NK-92 (cell line): ENCODE data around the gene KRTAP21-3.
"Not testable (repeated sequence)": the region's sequence is repeated elsewhere in the genome, so short reads cannot be mapped to it uniquely, and the experiment has no call there.

Experiments used
- DNase-seq: peaks from one replicate; lab custom pipeline; 2025; ENCODE audit not compliant: unreplicated experiment; lab: John Stamatoyannopoulos, UW

The KRTAP21-3 gene, protein sequence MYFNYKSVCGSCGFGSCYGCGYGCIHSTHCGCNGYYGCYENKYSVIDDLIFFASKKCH

DNA sequence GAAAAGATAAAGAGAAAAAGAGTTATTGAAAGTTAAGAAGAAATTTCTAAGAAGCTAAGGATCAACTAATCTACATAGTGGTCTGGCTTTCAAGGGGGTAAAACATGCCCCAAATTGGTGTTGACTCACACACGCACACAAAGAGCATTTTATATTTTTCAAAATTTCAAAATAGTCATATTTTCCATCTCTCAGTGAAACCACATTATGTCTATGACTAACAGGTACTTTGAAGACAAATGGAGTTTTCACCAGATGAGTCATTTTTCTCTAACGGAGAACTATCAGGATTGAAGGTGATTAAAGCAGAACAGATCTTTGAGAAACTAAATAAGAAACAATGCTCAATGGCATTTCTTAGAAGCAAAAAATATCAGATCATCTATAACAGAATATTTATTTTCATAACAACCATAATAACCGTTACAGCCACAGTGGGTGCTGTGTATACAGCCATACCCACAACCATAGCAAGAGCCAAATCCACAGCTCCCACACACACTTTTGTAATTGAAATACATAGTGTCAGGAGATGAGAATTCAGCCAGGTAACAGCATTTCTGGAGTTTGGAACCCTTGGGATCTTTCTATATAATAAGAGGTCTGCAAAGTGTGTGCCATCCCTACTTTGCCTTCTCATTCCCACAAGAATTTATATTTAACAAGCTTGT, at the start of gene KRTAP21-3:
KRTAP21-3 (minus strand) TSS at position 539 of the 671 bp plus-strand sequence; CDS start at position 521, 18 bp downstream.
- DNase-seq, result no peak

DNA sequence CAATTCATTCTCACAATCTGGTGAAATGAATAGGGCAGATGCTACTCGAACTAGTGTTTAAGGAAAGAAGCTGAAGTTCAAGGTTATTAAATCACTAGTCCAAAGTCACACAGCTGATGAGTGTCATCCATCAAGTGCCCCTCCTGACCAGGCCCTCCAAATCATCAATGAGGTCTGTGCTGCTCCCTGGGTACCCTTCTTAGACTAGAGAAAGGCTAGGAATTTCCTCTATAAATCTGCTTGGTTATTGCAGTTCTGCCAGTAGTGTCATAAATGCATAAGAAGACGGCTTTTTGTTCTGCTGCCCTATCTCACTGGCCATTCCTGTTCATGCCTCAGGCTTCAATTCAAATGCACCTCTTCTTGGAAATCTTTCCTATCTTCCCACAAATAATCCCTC, 42.2 kb upstream of the KRTAP21-3 start:
- no peak for DNase-seq

DNA sequence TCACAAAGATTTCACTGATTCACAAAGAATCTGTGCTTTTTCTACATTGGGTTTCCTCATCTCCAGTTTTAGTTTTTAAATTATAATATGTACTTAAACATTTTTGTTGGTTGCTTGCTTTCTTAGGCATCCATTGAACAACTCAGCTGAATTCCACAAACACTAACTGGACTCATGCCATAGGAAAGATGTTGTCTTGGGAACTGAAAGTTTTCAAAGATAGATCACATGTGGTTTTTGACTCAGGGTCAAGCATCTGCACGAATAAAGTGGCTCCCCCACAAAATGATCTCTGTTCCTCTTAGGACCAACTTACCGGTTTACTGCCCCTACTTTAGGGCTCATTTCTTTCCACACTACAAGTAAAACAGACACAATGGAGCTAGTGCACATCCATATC, 39.7 kb upstream of the KRTAP21-3 start:
- no peak for DNase-seq

DNA sequence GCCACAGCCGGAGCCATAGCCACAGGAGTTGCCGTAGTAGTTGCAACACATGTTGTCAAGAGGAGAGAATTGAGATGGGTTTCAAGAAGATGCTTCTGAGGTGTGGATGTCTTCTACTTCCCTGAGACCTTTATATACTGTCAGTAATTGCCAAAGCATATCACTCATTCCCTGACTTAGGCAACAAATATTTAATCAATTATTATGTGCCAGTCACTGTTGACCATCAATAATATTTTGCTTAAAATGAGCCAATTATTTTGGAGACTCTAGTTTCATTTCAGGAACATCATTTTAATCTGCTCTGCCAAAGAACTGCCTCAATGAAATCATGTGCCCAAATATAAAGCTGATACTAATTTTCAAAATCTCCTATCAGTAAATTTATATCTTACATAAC, 36.8 kb upstream of the KRTAP21-3 start, which contains the start of gene KRTAP21-1:
KRTAP21-1 (minus strand) TSS at position 101 of the 400 bp plus-strand sequence; CDS start at position 51, 50 bp downstream.
- DNase-seq, result not testable (repeated sequence)

DNA sequence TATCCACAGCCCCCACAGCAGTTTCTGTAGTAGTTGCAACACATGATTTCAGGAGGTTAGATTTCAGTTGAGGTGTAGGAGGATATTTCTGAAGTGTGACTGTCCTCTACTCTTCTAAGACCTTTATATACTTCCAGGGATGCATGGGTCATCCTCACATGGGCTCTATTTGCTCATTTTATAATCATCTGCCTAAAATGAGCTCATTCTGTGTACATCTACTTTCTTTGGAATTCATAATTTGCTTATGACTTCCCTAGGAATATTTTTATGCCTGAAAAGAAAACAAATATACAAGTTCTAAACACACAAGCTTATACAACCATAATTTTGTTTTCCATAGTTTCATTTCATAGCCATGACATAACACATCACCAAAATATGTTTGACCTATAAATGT, 28.6 kb upstream of the KRTAP21-3 start, which contains the start of gene KRTAP21-2:
KRTAP21-2 (minus strand) TSS at position 101 of the 400 bp plus-strand sequence; CDS start at position 44, 57 bp downstream.
- no peak for DNase-seq

DNA sequence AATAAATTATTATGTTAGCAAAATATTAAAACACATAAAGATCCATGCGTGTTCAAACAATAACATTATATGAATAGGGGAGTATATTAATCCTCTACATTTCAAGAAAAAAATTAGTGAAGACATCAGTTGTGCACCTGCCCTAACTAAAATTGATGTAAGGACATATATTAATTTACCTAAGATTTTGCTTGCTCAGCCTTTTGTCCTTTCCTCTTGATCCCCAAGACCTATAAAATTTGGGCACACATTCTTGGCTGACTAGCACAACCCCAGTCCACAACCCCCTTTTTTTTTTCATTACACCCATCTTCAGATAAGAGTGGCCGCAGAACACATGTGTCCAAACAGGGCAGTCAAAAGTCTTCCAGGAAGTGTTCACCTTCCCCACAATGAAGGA, 21.9 kb upstream of the KRTAP21-3 start:
- DNase-seq, result no peak

DNA sequence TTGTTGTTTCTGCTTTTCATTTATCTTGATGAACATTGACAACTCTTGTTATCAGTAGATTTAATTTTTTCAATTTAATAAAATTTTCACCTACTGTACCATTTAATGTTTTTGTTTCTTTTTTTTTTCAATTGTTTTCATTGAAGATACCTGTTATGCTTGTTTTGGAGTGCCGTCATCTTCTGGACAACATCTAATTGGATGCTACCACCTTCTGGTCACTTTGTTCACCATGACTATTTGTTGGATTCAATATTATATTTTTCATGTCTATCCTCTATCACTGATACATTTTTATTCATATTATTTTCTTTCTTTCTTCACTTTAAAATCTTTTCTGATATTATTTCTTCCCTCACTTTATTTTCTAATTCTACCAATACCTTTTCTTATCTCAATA, 14.4 kb upstream of the KRTAP21-3 start:
- DNase-seq, result no peak

DNA sequence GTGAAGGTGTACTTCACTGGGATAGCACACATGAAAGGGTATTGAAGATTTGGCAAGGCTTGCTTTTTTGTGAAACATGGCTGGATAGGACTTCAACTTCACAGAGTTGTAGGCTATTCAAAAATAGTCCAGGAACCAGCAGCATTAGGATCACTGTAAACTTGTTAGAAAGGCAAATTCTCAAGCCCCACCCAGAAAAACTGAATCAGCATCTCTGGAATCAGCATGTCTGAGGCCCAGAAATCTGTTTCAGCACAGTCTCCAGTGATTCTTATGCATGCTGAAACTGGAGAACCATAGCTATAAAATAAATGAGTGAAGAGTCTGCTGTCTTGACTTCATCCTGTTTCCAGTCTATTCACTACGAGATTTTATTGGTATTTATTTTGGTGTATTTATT, 8.1 kb upstream of the KRTAP21-3 start:
- no peak for DNase-seq

DNA sequence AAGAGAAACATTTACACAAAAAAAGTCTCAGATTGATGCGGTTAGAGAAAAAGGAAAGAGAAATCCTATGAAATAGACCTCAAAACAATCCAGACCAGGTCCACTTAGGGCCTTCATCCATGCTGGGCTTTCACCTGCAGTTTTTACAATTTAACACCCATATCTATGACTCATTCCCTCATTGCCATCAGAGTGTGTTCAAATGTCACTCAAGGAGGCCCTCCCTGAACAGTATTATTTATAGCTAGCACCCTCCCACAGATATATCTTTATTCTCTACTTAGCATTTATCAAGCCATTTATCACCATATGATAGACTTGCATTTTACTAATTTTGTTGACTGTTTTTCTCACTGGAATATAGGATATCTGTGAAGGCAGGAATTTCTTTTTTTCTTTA, 824 bp upstream of the KRTAP21-3 start:
- DNase-seq, result no peak

DNA sequence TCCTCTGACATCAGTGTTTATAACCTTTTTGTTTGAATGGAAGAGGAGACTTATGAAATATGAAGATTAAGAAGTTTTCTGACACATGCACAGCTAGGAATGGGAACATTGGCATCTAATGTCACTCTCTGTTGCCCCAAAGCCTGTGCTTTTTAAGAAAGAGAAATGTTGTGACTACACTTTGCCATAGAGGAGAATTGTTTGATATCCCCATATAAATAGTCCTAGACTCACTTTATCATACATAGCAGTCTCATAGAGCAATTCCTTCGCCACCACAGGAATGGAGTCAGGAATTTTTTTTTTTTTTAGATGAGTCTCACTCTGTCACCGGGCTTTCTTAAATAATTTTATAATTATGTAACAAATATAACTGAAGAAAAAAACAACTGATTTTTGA, 1.5 kb downstream of the KRTAP21-3 start:
- DNase-seq, result no peak

DNA sequence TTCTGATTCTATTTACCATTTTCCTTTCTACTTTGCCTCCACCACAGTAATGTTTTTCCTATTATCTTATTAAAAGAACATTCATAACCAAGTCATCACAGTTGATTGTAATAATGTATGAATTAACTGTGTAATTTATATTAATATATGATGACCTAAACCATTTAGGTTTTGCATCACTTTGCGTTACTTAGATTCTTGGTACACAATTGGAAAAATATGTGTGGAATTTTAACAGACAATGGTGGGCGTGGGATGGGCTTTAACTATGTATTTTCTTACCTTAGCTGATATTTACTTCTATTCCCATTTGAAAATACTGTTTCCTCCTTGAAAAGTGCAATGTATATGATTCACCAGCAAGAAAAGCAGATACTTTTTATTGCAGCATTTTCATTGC, 3.6 kb downstream of the KRTAP21-3 start:
- no peak for DNase-seq

DNA sequence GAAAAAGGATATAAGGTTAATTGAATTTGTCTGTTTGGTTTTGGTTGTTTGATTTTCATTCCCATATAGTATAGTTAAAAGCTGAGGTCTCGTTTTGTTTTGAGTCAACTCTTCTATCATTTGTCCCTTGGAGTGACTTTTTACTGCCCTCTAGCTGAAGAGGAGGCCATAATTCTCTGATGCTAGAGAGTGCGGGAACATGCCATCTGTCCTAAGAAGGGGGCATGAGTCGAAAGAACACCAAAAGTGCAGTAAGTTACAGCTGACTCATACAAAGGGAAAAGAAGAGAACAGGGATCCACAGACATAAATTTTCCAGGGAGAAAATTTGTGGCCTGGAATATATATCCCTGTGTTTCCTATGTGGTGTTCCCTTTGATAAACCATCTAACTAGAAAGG, 4.1 kb downstream of the KRTAP21-3 start:
- no peak for DNase-seq

DNA sequence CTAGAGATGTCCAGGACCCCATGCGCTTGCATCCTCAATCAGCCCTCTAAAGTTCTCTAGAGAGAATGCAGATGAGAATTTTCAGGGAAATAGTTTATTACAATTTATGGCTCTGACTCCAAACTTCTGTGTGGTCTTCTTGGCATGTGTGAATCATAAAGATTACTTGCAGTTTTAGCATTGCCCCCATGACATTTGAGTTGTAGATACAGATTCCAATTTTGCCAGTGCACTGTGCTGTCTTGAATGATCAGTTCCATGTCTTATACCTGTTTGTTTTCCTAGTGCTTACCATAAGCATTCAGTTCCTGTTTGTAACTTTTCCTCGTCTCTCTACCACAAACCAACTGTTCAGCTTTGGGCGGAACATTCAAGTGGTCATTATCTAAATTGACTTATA, 4.8 kb downstream of the KRTAP21-3 start:
- no peak for DNase-seq

DNA sequence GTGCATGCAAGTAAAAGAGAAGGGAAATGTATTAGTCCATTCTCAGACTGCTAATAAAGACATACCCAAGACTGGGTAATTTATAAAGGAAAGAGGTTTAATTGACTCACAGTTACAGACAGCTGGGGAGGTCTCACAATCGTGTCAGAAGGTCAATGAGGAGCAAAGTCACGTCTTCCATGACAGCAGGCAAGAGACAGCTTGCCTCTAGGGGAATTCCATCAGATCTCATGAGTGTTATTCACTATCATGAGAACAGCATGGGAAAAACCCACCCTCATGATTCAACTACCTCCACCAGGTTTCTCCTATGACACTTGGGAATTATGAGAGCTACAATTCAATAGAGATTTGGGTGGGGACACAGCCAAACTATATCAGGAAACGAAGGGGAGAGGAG, 8.1 kb downstream of the KRTAP21-3 start:
- no peak for DNase-seq

DNA sequence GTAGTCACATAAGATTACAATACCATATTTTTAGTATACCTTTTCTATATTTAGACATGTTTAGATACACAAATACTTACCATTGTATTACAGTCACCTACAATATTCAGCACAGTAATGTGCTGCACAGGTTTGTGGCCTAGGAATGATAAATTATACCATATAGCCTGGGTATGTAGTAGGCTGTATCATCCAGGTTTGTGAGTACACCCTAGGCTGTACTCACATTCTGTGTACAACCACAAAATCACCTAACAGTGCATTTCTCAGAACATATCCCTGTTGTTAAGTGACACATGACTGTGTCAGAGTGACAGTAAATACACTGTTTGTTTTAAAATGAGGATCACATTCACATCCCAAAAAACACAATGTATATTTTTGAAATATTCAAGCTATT, 11.2 kb downstream of the KRTAP21-3 start:
- DNase-seq, result no peak

DNA sequence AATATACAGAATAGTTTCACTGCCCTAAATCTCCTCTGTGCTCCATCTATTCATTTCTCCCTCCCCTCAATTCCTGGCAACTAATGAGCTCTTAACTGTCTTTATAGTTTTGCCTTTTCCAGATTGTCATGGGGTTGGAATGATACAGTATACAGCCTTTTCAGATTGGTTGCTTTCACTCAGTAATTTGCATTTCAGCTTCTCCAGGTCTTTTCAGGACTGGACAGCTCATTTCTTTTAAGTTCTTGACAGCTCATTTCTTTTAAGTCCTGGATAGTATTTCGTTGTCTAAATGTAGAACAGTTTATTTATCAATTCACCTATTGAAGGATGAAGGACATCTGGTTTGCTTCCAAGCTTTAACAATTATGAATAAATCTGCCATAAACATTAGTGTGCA, 22.6 kb downstream of the KRTAP21-3 start:
- DNase-seq, result no peak

DNA sequence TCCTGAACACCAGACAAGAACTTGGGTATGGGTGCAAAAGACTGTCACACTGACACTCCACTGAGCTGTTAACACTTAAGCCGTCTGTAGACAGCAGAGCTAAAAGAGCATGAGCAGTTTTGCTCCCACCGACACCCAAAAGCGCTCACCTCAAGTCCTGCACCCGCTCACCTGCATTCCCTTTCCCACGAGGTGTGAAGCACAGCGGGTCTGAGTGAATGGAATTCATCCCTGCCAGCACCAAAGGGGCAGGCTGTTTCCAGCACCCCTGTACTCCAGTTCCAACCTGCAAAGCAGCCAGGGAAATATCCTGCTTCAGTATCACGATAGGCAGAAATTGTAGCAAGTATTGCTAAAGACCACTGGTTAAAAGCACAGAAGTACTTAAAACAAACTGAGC, 28.8 kb downstream of the KRTAP21-3 start:
- DNase-seq, result no peak

DNA sequence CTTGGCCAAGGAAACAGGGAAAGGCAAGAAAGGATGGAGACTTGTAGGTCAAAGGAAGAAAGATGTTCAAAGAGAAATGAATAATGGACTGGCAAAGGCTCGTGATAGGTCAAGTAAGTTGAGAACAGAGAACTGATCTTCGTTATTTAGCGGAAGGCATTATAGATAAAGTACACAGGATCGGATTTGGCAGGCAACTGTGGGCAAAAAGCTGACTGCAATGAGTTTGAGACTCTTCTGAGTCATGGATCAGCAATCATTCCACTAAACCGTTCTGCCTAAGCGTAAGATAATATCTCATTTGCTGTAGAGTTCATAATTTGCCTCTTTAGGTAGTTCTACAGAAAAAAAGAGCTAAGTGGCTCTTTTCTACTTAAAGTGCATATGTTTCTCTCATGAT, 34.1 kb downstream of the KRTAP21-3 start:
- no peak for DNase-seq

DNA sequence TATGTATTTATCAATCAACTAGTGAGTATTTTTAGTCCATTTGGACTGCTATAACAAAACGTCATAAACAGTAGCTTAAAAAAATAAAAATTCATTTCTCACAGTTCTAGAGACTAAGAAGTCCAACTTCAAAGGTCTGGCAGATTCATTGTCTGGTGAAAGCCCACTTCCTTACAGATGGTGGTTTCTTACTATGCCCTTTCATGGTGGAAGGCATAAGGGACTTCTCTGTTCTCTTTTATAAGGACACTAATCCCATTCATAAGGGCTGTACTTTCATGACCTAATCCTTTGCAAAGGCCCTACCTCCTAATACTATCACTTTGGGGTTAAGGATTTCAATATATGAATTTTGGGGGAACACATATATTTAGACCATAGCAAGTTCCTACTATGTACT, 38.0 kb downstream of the KRTAP21-3 start:
- DNase-seq, result no peak

DNA sequence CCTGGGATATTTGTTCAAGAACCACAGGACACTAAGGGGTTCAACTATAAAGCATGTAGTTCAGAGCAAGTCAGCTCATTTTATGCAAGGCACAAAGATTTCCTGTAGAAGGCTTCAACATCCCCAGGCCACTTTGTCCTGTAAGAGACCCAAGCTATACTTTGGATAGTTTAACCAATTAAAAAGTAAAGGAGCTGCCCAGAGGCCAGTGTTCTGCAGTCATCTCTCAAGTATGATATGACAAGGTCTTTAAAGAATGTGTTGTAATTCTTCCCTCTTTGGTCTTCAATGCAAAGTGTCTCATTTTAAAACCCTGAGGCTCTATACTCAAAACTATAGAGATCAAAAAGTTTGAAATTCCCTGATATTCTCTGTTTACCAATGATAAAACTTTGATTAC, 41.8 kb downstream of the KRTAP21-3 start:
- DNase-seq, result no peak

DNA sequence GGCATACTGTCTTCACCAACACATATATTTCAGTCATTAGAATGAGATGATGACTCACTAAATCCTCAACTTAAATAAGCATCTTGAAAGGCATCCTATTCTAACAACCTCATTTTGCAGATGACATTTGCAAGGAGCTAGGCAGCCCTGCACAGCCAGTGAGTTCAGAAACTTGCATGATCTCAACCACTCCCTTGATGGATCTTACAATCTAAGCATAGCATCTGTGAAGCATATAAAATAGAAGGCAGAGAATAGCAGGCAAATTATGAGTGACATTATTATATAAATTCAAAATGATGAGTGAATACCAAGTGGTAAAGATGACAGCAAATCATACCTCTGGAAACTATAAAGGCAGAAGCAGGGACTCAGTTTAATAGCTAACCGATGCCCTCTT, 44.3 kb downstream of the KRTAP21-3 start:
- DNase-seq, result no peak

DNA sequence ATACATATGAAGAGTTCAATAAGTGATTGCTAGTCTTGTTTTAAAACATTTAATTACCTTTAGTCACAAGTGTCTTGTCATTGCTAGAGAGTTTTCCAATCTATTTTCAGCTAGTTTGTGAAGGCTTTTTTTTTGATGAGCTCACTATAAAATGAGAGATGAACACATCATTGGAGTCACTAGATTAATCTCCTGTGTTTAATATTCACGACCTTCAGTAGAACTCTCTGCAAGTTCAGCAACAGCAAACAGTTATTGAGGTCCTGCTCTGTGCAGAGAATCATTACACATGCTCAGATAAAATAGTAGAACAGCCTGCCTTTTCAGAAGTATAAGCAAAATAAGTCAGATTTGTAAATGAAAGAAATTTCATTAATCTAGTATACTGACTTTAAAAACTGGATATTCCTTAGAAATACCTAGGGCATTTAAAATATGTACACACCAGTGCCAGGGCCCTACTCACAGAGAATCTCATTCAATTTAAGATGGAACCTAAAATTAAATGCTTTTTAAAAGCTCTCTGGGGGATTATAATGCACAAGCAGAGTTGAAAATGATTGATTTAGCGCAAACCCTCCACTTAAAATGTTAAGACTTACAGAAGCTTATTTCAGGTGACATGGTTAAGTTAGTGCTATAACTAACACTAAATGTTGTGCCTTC, 45.5 kb downstream of the KRTAP21-3 start:
- no peak for DNase-seq
